Ishikawa (cell line): ENCODE data around the gene NYNRIN.

Experiments
- CEBPB ChIP-seq: IDR thresholded peaks from 2 replicates; pipeline ENCODE4 v1.6.1; 2012
- CREB1 ChIP-seq: IDR thresholded peaks from 2 replicates; pipeline ENCODE4 v1.6.1; 2012; ENCODE audit warnings: low read depth
- EP300 ChIP-seq: IDR thresholded peaks from 2 replicates; pipeline ENCODE4 v1.6.1; 2012; ENCODE audit warnings: borderline replicate concordance
- FOXM1 ChIP-seq: IDR thresholded peaks from 2 replicates; pipeline ENCODE4 v1.6.1; 2012; ENCODE audit warnings: low read depth, borderline replicate concordance
- RAD21 ChIP-seq: IDR thresholded peaks from 2 replicates; pipeline ENCODE4 v1.6.1; 2012; ENCODE audit warnings: low read depth
- TCF12 ChIP-seq: IDR thresholded peaks from 2 replicates; pipeline ENCODE4 v1.6.1; 2012; ENCODE audit warnings: low read depth
- TEAD4 ChIP-seq: IDR thresholded peaks from 2 replicates; pipeline ENCODE4 v1.6.1; 2012
- USF1 ChIP-seq: IDR thresholded peaks from 2 replicates; pipeline ENCODE4 v1.6.1; 2012
- YY1 ChIP-seq: IDR thresholded peaks from 2 replicates; pipeline ENCODE4 v1.6.1; 2012; ENCODE audit warnings: low read depth
- TF ChIP-seq, protein P1 (sequence below): IDR thresholded peaks from 2 replicates; pipeline ENCODE4 v1.6.1; 2012; ENCODE audit warnings: low read depth, mild to moderate bottlenecking
- TF ChIP-seq, protein P2 (sequence below): IDR thresholded peaks from 2 replicates; pipeline ENCODE4 v1.6.1; 2012

DNA sequence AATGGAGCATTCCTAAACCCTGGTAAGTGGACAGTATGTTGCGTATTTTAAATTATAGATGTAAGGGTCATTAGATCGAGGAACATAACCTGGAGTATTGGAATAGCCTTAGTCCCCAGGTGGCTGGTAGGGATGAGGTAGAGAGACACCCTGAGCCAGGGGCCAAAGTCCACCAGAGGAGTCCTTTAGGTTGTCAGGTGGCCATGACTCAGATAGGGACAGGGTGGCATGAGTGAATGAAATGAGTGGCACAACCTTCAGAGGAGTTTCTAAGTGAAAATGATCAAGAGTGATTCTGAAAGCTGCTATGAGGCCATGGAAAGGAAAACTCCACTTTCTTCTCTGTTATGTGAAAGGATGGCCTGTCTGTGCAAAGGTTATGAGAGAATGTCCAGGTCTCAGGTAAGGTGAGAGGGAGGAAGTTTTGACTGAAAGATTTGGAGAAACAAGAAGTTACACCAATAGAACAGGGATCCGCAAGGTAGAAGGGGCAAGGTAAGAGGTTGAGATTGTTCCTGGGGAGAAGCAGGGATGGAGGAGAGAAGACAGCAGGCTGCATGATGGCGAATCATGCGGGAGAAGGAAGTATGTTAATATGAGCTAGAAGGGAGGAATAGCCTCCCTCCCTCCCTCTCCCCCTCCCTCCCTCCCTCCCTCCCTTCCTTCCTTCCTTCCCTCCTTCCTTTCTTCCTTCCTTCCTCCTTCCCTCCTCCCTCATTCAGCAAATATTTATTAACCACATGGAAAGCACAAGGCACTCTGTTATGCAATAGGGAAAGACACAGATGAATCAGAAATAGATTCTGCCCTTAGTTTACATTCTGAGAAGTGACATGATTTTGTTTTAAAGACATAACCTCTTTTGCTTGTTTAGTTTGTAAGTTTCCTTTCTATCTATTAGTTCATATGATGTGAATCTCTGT, 45.0 kb upstream of the NYNRIN start:
- TF ChIP-seq, protein P1, sequence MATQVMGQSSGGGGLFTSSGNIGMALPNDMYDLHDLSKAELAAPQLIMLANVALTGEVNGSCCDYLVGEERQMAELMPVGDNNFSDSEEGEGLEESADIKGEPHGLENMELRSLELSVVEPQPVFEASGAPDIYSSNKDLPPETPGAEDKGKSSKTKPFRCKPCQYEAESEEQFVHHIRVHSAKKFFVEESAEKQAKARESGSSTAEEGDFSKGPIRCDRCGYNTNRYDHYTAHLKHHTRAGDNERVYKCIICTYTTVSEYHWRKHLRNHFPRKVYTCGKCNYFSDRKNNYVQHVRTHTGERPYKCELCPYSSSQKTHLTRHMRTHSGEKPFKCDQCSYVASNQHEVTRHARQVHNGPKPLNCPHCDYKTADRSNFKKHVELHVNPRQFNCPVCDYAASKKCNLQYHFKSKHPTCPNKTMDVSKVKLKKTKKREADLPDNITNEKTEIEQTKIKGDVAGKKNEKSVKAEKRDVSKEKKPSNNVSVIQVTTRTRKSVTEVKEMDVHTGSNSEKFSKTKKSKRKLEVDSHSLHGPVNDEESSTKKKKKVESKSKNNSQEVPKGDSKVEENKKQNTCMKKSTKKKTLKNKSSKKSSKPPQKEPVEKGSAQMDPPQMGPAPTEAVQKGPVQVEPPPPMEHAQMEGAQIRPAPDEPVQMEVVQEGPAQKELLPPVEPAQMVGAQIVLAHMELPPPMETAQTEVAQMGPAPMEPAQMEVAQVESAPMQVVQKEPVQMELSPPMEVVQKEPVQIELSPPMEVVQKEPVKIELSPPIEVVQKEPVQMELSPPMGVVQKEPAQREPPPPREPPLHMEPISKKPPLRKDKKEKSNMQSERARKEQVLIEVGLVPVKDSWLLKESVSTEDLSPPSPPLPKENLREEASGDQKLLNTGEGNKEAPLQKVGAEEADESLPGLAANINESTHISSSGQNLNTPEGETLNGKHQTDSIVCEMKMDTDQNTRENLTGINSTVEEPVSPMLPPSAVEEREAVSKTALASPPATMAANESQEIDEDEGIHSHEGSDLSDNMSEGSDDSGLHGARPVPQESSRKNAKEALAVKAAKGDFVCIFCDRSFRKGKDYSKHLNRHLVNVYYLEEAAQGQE: no peak
- TF ChIP-seq, protein P2, sequence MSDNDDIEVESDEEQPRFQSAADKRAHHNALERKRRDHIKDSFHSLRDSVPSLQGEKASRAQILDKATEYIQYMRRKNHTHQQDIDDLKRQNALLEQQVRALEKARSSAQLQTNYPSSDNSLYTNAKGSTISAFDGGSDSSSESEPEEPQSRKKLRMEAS: no peak
- no peak for TF ChIP-seq CREB1
- no peak for TF ChIP-seq TEAD4
- no peak for TF ChIP-seq FOXM1
- TF ChIP-seq EP300: no peak
- no peak for TF ChIP-seq TCF12
- no peak for TF ChIP-seq YY1
- no peak for TF ChIP-seq RAD21
- no peak for TF ChIP-seq CEBPB
- TF ChIP-seq USF1: no peak
